Measurements from ENCODE around the gene PSAT1. TPM values are rescaled to one million over a fixed set of nuclear protein-coding genes. Genes with fewer than 3 reads are reported as not detected.

Gene PSAT1
- total and polyA plus RNA-seq, 2 of the 4 experiments (the other 2 are of a cell fraction): 77.2 to 88.4 TPM

DNA sequence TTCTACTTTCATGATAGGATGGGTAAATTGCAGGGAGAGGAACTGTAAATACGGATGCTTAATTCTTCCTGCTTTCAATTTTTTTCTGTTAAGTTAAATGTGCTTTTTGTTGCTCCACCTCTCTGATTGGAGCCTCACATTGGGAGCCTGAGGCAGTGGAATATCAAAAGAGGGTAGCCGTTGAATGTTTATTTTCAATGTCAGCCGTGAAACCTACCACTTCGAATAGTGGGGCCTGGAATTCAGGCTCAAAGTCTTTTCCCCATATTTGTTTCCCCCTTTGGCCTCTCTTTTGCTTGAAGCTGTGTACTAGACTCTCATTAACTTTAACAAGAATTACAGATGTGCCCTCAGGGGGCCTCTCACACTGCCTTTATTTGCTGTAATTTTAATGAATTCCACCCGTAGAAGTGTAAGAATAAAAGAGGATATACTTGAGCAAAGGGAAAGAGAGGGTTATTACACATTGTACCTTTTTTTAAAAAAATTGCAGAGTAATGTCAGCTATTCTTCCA lies 29.0 kb downstream of the PSAT1 start:
- Histone ChIP-seq H2AK5ac (ENCODE audit: low read depth, low read length) (no peak overlapping the region), H2BK15ac (ENCODE audit: low read depth, low read length) (no peak overlapping the region), H3K9me3 (ENCODE audit: control insufficient read depth, insufficient read depth, low read length) (no peaks in the 10 kb centered on the region), H3K4me1 (ENCODE audit: control insufficient read depth, insufficient read depth, low read length) (peaks cover 1% of the 10 kb centered on the region; the same call in 1 of the 2 replicates), H3K36me3 (ENCODE audit: control insufficient read depth, insufficient read depth, low read length) (peaks cover 31% of the 10 kb centered on the region), H2AFZ (replicated peaks; ENCODE audit: low read length, poor library complexity) (no peak overlapping the region), H4K8ac (ENCODE audit: low read depth in 2 of 2, low read length in 2 of 2) (no peak overlapping the region), H3K27ac (ENCODE audit: insufficient read depth, low read length) (no peak overlapping the region), H3K79me1 (ENCODE audit: low read depth in 1 of 2, low read length in 2 of 2) (peaks cover 8 to 14% of the 10 kb centered on the region in 2 experiments; a peak in 3 of 4 replicates), H3K18ac (ENCODE audit: low read depth, low read length) (no peak overlapping the region), H2BK20ac (ENCODE audit: low read depth, low read length) (no peak overlapping the region), H3K9me1 (ENCODE audit: insufficient read depth, low read length) (peaks cover 17% of the 10 kb centered on the region), H2BK120ac (ENCODE audit: low read depth, low read length) (no peak overlapping the region), H3K56ac (ENCODE audit: extremely low read depth, insufficient read depth, low read length) (no peak overlapping the region), H3K23ac (ENCODE audit: low read depth, low read length) (no peak overlapping the region), H2BK5ac (ENCODE audit: low read depth, low read length, poor library complexity, severe bottlenecking) (no peak overlapping the region), H4K5ac (ENCODE audit: low read depth, low read length) (no peak overlapping the region), H3K4ac (ENCODE audit: low read depth, low read length) (no peak overlapping the region), H4K20me1 (ENCODE audit: insufficient read depth, low read length) (peaks cover 15% of the 10 kb centered on the region; the same call in 1 of the 2 replicates), H3K4me3 (ENCODE audit: insufficient read depth, low read depth, low read length) (no peak overlapping the region), H2AK9ac (replicated peaks; ENCODE audit: low read depth, low read length, poor library complexity) (no peak overlapping the region), H3K4me2 (ENCODE audit: low read depth, low read length) (no peak overlapping the region), H3K14ac (replicated peaks; ENCODE audit: low read depth, low read length) (no peak overlapping the region), H3K27me3 (ENCODE audit: control insufficient read depth, insufficient read depth, low read length) (no peaks in the 10 kb centered on the region), H3K9ac (ENCODE audit: low read depth, low read length) (no peak overlapping the region), H4K91ac (ENCODE audit: insufficient read depth, low read depth, low read length) (no peak overlapping the region)
- in situ Hi-C loops (cut with MboI; ENCODE audit: low sequenced_read_pairs): no loop called here
- BruUV-seq (replicated peaks): no TSS peak
- ChIA-PET CTCF (no interaction called here), POLR2A (ENCODE audit: unreplicated experiment) (no interaction called here)
- TF ChIP-seq, protein P1, sequence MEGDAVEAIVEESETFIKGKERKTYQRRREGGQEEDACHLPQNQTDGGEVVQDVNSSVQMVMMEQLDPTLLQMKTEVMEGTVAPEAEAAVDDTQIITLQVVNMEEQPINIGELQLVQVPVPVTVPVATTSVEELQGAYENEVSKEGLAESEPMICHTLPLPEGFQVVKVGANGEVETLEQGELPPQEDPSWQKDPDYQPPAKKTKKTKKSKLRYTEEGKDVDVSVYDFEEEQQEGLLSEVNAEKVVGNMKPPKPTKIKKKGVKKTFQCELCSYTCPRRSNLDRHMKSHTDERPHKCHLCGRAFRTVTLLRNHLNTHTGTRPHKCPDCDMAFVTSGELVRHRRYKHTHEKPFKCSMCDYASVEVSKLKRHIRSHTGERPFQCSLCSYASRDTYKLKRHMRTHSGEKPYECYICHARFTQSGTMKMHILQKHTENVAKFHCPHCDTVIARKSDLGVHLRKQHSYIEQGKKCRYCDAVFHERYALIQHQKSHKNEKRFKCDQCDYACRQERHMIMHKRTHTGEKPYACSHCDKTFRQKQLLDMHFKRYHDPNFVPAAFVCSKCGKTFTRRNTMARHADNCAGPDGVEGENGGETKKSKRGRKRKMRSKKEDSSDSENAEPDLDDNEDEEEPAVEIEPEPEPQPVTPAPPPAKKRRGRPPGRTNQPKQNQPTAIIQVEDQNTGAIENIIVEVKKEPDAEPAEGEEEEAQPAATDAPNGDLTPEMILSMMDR (conservative IDR thresholded peaks at IDR 0.05; ENCODE audit: low read depth, low read length): no peak
- TF ChIP-seq RCOR1 (IDR thresholded peaks at IDR 0.05; ENCODE audit: insufficient replicate concordance, low read length) (no peak), CEBPB (IDR thresholded peaks at IDR 0.05; ENCODE audit: low read depth, low read length) (no peak), RFX5 (IDR thresholded peaks at IDR 0.05; ENCODE audit: low read depth, low read length) (no peak), SMC3 (IDR thresholded peaks at IDR 0.05; ENCODE audit: low read depth, low read length) (no peak), ELK1 (IDR thresholded peaks at IDR 0.05; ENCODE audit: borderline replicate concordance, low read depth, low read length) (no peak), MXI1 (IDR thresholded peaks at IDR 0.05; ENCODE audit: borderline replicate concordance, low read depth, low read length) (no peak), FOS (IDR thresholded peaks at IDR 0.05; ENCODE audit: low read depth, low read length) (no peak), RAD21 (IDR thresholded peaks at IDR 0.05; ENCODE audit: low read length) (no peak), CHD1 (IDR thresholded peaks at IDR 0.05; ENCODE audit: low read depth, low read length) (no peak), NFE2L2 (IDR thresholded peaks at IDR 0.05; ENCODE audit: low read depth, low read length) (no peak), POLR2A (IDR thresholded peaks at IDR 0.05; ENCODE audit: low read depth, low read length) (no peak), MAFK (IDR thresholded peaks at IDR 0.05; ENCODE audit: low read depth, low read length) (no peak), MAZ (IDR thresholded peaks at IDR 0.05; ENCODE audit: borderline replicate concordance, low read depth, low read length) (no peak), BHLHE40 (IDR thresholded peaks at IDR 0.05; ENCODE audit: low read depth, low read length) (no peak)
- TF ChIP-seq, protein P2, sequence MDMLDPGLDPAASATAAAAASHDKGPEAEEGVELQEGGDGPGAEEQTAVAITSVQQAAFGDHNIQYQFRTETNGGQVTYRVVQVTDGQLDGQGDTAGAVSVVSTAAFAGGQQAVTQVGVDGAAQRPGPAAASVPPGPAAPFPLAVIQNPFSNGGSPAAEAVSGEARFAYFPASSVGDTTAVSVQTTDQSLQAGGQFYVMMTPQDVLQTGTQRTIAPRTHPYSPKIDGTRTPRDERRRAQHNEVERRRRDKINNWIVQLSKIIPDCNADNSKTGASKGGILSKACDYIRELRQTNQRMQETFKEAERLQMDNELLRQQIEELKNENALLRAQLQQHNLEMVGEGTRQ (IDR thresholded peaks at IDR 0.05; ENCODE audit: low read depth, low read length): no peak
- ATAC-seq (ENCODE audit: low read depth): no peak
- DNase-seq: no peak
- dilution Hi-C loops (cut with HindIII; ENCODE audit: low sequenced_read_pairs, unreplicated experiment): no loop called here
- intact Hi-C loops (cut with micrococcal nuclease): no loop called here
- no CpG with 5 or more reads among the region's 5 CpGs for WGBS, 2 experiments (ENCODE audit: extremely low coverage in 2 of 2, insufficient read length in 1 of 2)

All from IMR-90 (cell line).